Liver (tissue), 9 donors: Measurements from ENCODE around the gene NSUN3. TPM values are rescaled to one million over a fixed set of nuclear protein-coding genes. Genes with fewer than 3 reads are reported as not detected.

Experiments
- DNase-seq: peaks from one replicate; pipeline ENCODE4 v3.0.0-alpha.2; 2017; ENCODE audit warnings: low spot score
- H3K27ac ChIP-seq, 2 donors: one replicate each; pipeline ENCODE4 v1.7.0; 2013; ENCODE audit warnings: inconsistent platforms in 2 of 2, low read length in 2 of 2, control low read depth in 1 of 2, low read depth in 1 of 2, mild to moderate bottlenecking in 1 of 2
- H3K27me3 ChIP-seq, 4 donors: one replicate each; pipeline versions ENCODE4 v1.6.1 to v1.7.0; 2013; ENCODE audit warnings: low read length in 3 of 4, inconsistent platforms in 1 of 4, mild to moderate bottlenecking in 1 of 4, moderate library complexity in 1 of 4; ENCODE audit not compliant: control insufficient read depth in 4 of 4, insufficient read depth in 4 of 4
- H3K36me3 ChIP-seq, 4 donors: one replicate each; pipeline versions ENCODE4 v1.6.1 to v1.7.0; 2013; ENCODE audit warnings: low read length in 3 of 4, mild to moderate bottlenecking in 3 of 4, low read depth in 1 of 4, moderate library complexity in 1 of 4; ENCODE audit not compliant: control insufficient read depth in 4 of 4, insufficient read depth in 3 of 4
- H3K4me1 ChIP-seq, 4 donors: one replicate each; pipeline versions ENCODE4 v1.6.1 to v1.7.0; 2013; ENCODE audit warnings: low read length in 3 of 4, mild to moderate bottlenecking in 3 of 4, moderate library complexity in 1 of 4; ENCODE audit not compliant: control insufficient read depth in 4 of 4, insufficient read depth in 4 of 4
- H3K4me3 ChIP-seq, 3 donors: one replicate each; pipeline versions ENCODE4 v1.6.1 to v1.7.0; 2013; ENCODE audit warnings: low read length in 3 of 3, control low read depth in 1 of 3, low read depth in 1 of 3, mild to moderate bottlenecking in 1 of 3
- H3K9ac ChIP-seq, 2 donors: one replicate each; pipeline ENCODE4 v1.7.0; 2013; ENCODE audit warnings: low read length in 2 of 2, mild to moderate bottlenecking in 2 of 2, moderate library complexity in 2 of 2, control low read depth in 1 of 2, low read depth in 1 of 2
- H3K9me3 ChIP-seq, 4 donors: one replicate each; pipeline versions ENCODE4 v1.6.1 to v1.7.0; 2013; ENCODE audit warnings: low read length in 3 of 4; ENCODE audit not compliant: control insufficient read depth in 4 of 4
- EGR1 ChIP-seq, 2 donors: IDR thresholded peaks; 2 replicates each; pipeline ENCODE4 v1.6.1; 2016 to 2018; ENCODE audit warnings: antibody characterized with exemption in 2 of 2, low read depth in 2 of 2
- FOXA1 ChIP-seq: IDR thresholded peaks from 2 replicates; pipeline ENCODE4 v1.6.1; 2016; ENCODE audit warnings: antibody characterized with exemption
- FOXA2 ChIP-seq: IDR thresholded peaks from 2 replicates; pipeline ENCODE4 v1.6.1; 2016; ENCODE audit warnings: antibody characterized with exemption
- GABPA ChIP-seq, 2 donors: IDR thresholded peaks in 1 of 2; conservative IDR thresholded peaks in 1 of 2; 2 replicates each; pipeline ENCODE4 v1.6.1; 2016; ENCODE audit warnings: antibody characterized with exemption in 2 of 2, mild to moderate bottlenecking in 1 of 2, moderate library complexity in 1 of 2
- HNF4A ChIP-seq, 2 donors: conservative IDR thresholded peaks; 2 replicates each; pipeline ENCODE4 v1.6.1; 2016; ENCODE audit warnings: antibody characterized with exemption in 2 of 2, mild to moderate bottlenecking in 2 of 2
- HNF4G ChIP-seq: IDR thresholded peaks from 2 replicates; pipeline ENCODE4 v1.6.1; 2016; ENCODE audit warnings: antibody characterized with exemption
- JUND ChIP-seq, 2 donors: IDR thresholded peaks; 2 replicates each; pipeline ENCODE4 v1.6.1; 2016; ENCODE audit warnings: antibody characterized with exemption in 2 of 2
- NR2F2 ChIP-seq: IDR thresholded peaks from 2 replicates; pipeline ENCODE4 v1.6.1; 2016; ENCODE audit warnings: antibody characterized with exemption
- RAD21 ChIP-seq, 2 donors: IDR thresholded peaks; 2 replicates each; pipeline ENCODE4 v1.6.1; 2016; ENCODE audit warnings: antibody characterized with exemption in 2 of 2, mild to moderate bottlenecking in 2 of 2
- RXRA ChIP-seq, 2 donors: IDR thresholded peaks; 2 replicates each; pipeline ENCODE4 v1.6.1; 2017 to 2018; ENCODE audit warnings: antibody characterized with exemption in 2 of 2, mild to moderate bottlenecking in 1 of 2
- SP1 ChIP-seq: IDR thresholded peaks from 2 replicates; pipeline ENCODE4 v1.6.1; 2018; ENCODE audit warnings: antibody characterized with exemption, mild to moderate bottlenecking
- TAF1 ChIP-seq: conservative IDR thresholded peaks from 2 replicates; pipeline ENCODE4 v1.6.1; 2016; ENCODE audit warnings: antibody characterized with exemption, mild to moderate bottlenecking
- YY1 ChIP-seq: IDR thresholded peaks from 2 replicates; pipeline ENCODE4 v1.6.1; 2016; ENCODE audit warnings: antibody characterized with exemption, mild to moderate bottlenecking
- WGBS: extraction: QIAGEN DNeasy Blood & Tissue Kit; methylation state at CpG from one replicate; pipeline ENCODE4 v1.1.7; 2013; 5-methylcytosine and 5-hydroxymethylcytosine counted together
- polyA plus RNA-seq, 2 donors: library from polyadenylated mRNA; stranded (reverse) in 1 of 2; unstranded in 1 of 2; fragments of 200-250 nt in 1 of 2; fragments of >200 nt in 1 of 2; fragmentation: Nextera tagmentation in 1 of 2; extraction: Ambion mirVana in 1 of 2; gene quantifications; one replicate each; pipeline versions ENCODE4 v1.2.1 to v1.2.3, GENCODE V29; 2013 to 2015
- total RNA-seq, 2 donors: library from RNA; depleted of rRNA; stranded (reverse); fragments of >200 nt; gene quantifications; one replicate each; pipeline ENCODE4 v1.2.3, GENCODE V29; 2014
- TF ChIP-seq, protein P1 (sequence below): fragments of 150-350 bp; IDR thresholded peaks from 2 replicates; pipeline ENCODE4 v1.5.1; 2017; ENCODE audit warnings: improper control_type of control experiment, low read depth, low read length; ENCODE audit not compliant: missing input control
- TF ChIP-seq, protein P2 (sequence below): IDR thresholded peaks from 2 replicates; pipeline ENCODE4 v1.6.1; 2016; ENCODE audit warnings: antibody characterized with exemption, mild to moderate bottlenecking
- TF ChIP-seq, protein P3 (sequence below): IDR thresholded peaks from 2 replicates; pipeline ENCODE4 v1.6.1; 2016; ENCODE audit warnings: antibody characterized with exemption
- TF ChIP-seq, protein P4 (sequence below): IDR thresholded peaks from 2 replicates; pipeline ENCODE4 v1.6.1; 2016; ENCODE audit warnings: antibody characterized with exemption
- TF ChIP-seq, protein P5 (sequence below): IDR thresholded peaks from 2 replicates; pipeline ENCODE4 v1.6.1; 2016; ENCODE audit warnings: antibody characterized with exemption
- donor health status: healthy.
- donor health status: healthy.
- donor health status: healthy.
- donor health status: healthy.
- donor health status: healthy.

NSUN3 gene
- total and polyA plus RNA-seq, 4 donors, result 3.8 to 14.6 (median 8.1) TPM

DNA sequence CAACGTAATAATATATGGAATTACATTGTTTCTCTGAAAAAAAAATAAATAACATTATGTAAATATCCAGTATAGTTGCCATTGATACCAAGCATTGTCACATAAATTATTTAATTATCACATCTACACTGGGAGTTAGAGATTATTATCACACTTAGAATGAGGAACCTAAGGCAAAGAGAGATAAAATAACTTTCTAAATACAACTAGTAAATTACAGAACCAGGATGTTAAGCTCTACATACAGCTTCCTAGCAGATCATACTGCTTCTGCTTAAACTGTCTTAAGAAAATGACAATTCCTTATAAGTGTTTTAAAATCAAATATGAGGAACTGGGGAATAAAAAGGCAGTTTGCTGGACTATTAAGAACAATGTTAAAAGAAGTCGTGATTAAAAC lies 104.5 kb downstream of the NSUN3 start:
- no peak for TF ChIP-seq RXRA (IDR thresholded peaks at IDR 0.05)
- TF ChIP-seq HNF4A (conservative IDR thresholded peaks at IDR 0.05), result no peak
- no peak for TF ChIP-seq EGR1 (IDR thresholded peaks at IDR 0.05; ENCODE audit: low read depth in 2 of 2)
- TF ChIP-seq RAD21 (IDR thresholded peaks at IDR 0.05), result no peak
- TF ChIP-seq FOXA2, result no peak
- TF ChIP-seq GABPA (IDR thresholded peaks at IDR 0.05 in 1 of 2, conservative IDR thresholded peaks at IDR 0.05 in 1 of 2), result no peak
- TF ChIP-seq, protein P1, sequence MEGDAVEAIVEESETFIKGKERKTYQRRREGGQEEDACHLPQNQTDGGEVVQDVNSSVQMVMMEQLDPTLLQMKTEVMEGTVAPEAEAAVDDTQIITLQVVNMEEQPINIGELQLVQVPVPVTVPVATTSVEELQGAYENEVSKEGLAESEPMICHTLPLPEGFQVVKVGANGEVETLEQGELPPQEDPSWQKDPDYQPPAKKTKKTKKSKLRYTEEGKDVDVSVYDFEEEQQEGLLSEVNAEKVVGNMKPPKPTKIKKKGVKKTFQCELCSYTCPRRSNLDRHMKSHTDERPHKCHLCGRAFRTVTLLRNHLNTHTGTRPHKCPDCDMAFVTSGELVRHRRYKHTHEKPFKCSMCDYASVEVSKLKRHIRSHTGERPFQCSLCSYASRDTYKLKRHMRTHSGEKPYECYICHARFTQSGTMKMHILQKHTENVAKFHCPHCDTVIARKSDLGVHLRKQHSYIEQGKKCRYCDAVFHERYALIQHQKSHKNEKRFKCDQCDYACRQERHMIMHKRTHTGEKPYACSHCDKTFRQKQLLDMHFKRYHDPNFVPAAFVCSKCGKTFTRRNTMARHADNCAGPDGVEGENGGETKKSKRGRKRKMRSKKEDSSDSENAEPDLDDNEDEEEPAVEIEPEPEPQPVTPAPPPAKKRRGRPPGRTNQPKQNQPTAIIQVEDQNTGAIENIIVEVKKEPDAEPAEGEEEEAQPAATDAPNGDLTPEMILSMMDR, result no peak
- TF ChIP-seq, protein P2, sequence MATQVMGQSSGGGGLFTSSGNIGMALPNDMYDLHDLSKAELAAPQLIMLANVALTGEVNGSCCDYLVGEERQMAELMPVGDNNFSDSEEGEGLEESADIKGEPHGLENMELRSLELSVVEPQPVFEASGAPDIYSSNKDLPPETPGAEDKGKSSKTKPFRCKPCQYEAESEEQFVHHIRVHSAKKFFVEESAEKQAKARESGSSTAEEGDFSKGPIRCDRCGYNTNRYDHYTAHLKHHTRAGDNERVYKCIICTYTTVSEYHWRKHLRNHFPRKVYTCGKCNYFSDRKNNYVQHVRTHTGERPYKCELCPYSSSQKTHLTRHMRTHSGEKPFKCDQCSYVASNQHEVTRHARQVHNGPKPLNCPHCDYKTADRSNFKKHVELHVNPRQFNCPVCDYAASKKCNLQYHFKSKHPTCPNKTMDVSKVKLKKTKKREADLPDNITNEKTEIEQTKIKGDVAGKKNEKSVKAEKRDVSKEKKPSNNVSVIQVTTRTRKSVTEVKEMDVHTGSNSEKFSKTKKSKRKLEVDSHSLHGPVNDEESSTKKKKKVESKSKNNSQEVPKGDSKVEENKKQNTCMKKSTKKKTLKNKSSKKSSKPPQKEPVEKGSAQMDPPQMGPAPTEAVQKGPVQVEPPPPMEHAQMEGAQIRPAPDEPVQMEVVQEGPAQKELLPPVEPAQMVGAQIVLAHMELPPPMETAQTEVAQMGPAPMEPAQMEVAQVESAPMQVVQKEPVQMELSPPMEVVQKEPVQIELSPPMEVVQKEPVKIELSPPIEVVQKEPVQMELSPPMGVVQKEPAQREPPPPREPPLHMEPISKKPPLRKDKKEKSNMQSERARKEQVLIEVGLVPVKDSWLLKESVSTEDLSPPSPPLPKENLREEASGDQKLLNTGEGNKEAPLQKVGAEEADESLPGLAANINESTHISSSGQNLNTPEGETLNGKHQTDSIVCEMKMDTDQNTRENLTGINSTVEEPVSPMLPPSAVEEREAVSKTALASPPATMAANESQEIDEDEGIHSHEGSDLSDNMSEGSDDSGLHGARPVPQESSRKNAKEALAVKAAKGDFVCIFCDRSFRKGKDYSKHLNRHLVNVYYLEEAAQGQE, result no peak
- TF ChIP-seq YY1, result no peak
- no peak for TF ChIP-seq SP1
- no peak for TF ChIP-seq JUND (IDR thresholded peaks at IDR 0.05)
- TF ChIP-seq TAF1, result no peak
- TF ChIP-seq HNF4G, result no peak
- TF ChIP-seq, protein P3, sequence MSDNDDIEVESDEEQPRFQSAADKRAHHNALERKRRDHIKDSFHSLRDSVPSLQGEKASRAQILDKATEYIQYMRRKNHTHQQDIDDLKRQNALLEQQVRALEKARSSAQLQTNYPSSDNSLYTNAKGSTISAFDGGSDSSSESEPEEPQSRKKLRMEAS, result no peak
- TF ChIP-seq, protein P4, sequence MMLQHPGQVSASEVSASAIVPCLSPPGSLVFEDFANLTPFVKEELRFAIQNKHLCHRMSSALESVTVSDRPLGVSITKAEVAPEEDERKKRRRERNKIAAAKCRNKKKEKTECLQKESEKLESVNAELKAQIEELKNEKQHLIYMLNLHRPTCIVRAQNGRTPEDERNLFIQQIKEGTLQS, result no peak
- TF ChIP-seq FOXA1, result no peak
- no peak for TF ChIP-seq NR2F2
- TF ChIP-seq, protein P5, sequence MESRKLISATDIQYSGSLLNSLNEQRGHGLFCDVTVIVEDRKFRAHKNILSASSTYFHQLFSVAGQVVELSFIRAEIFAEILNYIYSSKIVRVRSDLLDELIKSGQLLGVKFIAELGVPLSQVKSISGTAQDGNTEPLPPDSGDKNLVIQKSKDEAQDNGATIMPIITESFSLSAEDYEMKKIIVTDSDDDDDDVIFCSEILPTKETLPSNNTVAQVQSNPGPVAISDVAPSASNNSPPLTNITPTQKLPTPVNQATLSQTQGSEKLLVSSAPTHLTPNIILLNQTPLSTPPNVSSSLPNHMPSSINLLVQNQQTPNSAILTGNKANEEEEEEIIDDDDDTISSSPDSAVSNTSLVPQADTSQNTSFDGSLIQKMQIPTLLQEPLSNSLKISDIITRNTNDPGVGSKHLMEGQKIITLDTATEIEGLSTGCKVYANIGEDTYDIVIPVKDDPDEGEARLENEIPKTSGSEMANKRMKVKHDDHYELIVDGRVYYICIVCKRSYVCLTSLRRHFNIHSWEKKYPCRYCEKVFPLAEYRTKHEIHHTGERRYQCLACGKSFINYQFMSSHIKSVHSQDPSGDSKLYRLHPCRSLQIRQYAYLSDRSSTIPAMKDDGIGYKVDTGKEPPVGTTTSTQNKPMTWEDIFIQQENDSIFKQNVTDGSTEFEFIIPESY, result no peak
- Histone ChIP-seq H3K9me3 (no peaks in the 10 kb centered on the region), H3K27ac (no peak overlapping the region), H3K9ac (no peak overlapping the region), H3K36me3 (no peaks in the 10 kb centered on the region), H3K4me1 (no peaks in the 10 kb centered on the region), H3K4me3 (no peak overlapping the region), H3K27me3 (peaks cover 0 to 4% (median 0%) of the 10 kb centered on the region in 4 donors)
- WGBS, result 66% methylated on average over 2 of the region's 2 CpGs
- DNase-seq, result no peak
